ENCODE data around the gene ASCL3.
"Not testable (repeated sequence)": the region's sequence is repeated elsewhere in the genome, so short reads cannot be mapped to it uniquely, and the experiment has no call there.

ASCL3 gene

DNA sequence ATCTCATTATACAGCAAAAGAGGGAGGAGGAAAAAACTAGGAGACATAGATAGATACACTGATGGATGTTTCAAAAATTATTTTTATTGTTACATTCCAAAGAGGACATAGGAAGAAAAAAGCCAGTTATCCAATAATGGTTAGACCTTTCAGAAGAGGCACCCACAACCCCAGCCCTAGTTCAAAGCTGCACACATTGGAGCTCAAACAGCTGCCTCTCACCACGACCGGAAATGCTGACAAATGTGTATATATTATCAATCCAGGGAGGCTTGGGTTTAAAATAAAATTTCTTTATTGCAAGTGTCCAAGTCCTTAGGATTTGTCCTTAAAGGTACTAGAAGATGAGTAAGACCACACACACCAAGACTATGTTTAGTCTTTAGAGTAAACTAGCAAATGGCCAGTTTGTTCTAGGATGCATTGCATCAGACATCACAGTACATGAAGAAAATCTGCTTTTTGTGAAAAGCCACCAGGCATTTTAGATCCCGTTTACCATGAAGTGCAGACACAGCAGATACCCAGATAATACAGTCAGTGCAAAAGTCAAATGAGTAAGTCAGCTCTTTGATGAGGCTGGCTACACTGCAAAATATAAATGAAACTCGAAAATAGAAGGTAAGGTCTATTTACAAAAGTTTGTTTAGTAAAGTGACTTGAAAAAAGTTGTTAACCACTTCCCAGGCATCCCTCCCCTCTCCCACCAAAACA lies 4.6 kb upstream of the ASCL3 start:
- FAIRE-seq = no peak

DNA sequence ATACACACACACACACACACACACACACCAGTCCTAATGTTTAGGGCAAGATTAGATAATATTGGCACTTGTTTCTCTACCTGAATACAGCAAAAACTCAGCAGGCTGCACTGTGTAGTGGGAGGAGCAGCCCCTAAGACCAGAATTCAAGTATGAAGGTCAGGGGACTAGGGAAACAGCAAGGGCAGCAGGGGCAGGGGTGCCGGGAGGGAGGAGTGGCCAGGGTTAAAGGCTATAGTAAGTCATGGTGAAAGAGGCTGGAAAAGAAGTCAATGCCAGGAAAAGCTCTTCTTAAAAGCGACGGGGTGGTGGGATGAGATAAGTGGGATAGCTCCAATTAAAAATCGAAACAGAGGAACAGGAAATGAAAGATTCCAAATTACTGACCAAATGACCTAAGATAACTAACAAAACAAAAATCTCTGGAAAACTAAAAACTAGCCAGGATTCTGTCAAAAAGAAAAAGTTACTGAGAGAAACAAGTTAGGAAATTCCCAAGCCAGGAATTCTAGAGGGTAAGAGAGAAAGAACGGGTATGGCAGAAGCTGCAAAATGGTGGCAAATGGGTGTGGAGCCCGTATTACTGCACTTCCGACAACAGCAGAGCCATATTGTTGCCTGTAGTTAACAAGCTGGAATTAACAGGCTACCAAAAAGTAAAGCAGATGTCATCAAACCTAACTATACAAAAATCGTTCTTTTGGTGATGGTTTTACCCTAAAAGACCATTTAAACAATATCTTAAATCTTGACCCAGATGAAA lies 1.3 kb downstream of the ASCL3 start:
- FAIRE-seq = no peak

DNA sequence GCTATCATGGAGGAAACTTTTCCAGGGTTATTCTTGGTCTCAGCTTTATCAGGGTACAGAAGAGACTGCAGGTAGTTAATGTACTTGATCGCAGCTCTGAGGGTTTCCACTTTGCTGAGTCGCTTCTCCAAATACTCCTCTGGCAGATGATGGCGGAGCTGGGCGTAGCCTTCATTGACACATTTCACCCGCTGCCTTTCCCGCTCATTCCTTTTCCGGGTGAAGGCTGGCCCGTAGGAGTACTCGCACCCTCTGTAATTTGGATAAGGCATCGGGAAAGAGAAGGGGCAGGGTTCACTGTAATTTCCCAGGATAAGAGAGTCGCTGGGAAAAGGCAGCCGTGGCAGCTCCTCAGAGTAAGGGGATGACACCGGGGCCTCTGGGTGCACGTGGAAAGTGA lies 5.2 kb downstream of the ASCL3 start:
- FAIRE-seq = no peak

DNA sequence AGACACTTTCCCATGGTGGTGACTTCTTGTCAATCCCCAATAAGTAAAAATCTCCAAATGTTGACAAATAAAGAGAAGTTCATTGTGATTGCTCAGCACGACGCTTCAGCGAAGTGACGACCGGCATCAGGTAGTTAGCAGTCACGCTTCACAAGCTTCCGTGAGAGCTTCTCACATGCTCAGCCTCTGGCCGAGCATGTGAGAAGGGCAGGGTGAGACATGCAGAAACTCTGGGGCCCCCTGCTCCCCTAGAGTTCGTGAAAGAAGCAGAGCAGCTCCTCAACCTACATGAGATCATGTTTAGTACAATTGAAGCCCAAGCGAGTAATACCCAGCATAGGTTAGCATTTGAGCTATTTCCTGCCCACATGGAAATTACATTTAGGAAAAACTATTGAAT lies 5.7 kb downstream of the ASCL3 start:
- FAIRE-seq = no peak

DNA sequence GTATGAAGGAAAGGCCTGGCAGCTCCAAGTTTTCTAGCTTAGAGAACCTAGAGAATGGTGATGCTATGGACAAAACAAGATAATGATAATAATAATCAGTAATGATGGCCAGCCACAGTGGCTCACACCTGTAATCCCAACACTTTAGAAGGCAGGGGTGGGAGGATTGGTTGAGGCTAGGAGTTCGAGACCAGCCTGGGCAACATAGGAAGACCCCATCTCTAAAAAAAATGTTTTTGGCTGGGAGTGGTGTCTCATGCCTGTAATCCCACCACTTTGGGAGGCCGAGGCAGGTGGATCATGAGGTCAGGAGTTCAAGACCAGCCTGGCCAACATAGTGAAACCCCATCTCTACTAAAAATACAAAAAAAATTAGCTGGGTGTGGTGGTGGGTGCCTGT lies 7.0 kb downstream of the ASCL3 start:
- FAIRE-seq = not testable (repeated sequence)

DNA sequence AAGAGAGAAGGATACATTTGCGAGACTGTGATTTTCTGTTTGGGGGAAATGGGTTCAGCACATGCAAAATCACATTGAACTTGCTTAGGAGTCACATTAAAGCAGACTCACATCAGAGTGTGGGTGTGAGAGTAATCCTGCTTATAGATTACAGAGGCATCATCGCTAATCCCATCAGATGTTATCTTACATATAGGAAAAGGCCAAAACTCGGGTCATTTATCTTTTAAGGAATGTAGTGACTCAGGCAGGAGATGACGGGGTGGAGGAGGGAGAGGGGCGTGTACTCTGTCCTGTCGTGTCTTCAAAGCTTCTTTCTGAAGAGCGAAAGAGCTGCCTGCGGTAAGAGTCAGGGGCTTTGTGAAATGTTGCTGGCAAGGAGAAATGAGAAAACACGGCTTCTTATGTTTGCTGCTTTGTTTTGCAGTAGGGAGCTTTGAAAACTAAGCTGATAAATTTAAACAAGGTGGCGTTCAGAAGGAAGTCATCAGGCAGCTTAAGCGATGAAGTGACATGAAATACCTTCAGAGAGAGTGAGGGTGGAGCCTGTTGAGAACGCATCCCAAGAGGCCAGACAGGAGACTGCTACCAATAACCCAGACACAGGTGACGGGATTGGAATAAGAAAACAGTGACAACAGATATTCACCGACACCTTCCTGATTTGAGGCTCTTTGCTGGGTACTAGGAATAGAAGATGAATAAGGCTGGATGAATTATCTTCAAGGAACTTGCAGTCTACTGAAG lies 7.9 kb downstream of the ASCL3 start:
- no peak for FAIRE-seq

DNA sequence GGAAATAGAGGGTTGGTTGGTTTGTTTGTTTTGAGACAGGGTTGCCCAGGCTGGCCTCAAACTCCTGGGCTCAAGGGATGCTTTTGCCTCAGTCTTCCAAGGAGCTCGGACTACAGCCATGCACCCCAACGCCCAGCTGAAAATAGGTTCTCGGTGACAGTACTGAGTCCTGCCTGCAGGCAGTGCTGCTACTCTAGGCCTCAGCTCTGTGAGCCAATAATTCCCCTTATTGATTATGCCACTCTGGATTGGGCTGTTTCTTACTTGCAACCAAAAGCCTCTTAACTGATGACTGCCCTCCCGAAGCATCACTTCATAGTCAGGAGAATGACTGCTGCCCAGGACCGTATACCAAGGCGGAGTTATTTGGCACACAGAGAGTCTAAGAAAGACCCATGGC lies 8.9 kb downstream of the ASCL3 start:
- FAIRE-seq = no peak

DNA sequence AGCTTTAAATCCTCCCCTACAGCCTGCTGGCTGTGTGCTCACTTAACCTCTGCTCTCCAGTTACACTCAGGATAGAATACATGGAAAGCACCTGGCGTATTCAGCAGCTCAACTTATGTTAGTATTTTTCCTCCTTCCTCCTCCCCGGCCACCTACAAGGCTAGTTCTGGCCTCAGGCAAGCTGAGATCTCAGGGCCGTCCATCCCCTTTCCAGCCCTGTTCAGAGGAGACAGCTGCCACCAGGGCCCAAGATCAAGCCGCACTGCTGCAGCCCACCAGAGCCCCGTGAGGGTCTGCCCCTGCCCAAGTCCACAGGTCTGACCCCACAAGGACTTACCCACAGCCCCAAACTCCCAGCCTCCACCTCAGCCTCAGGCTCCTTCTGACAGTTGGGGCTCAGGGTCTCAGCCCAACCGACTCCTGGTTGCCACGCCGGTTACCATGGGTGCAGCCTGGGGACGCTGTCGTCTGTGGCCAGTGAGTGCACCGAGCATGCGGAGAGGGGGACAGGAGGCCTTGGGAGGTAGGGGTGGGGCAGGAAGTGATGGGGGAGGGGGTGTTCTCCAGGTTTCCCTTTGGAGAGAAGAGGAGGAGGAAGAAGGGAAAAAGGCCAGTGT lies 10.1 kb downstream of the ASCL3 start, which contains the start of gene C11orf16:
Gene C11orf16, minus strand, starts transcription at position 384 of the 617 bp plus-strand sequence. CDS start 639 bp downstream, outside the sequence.
- no peak for FAIRE-seq

DNA sequence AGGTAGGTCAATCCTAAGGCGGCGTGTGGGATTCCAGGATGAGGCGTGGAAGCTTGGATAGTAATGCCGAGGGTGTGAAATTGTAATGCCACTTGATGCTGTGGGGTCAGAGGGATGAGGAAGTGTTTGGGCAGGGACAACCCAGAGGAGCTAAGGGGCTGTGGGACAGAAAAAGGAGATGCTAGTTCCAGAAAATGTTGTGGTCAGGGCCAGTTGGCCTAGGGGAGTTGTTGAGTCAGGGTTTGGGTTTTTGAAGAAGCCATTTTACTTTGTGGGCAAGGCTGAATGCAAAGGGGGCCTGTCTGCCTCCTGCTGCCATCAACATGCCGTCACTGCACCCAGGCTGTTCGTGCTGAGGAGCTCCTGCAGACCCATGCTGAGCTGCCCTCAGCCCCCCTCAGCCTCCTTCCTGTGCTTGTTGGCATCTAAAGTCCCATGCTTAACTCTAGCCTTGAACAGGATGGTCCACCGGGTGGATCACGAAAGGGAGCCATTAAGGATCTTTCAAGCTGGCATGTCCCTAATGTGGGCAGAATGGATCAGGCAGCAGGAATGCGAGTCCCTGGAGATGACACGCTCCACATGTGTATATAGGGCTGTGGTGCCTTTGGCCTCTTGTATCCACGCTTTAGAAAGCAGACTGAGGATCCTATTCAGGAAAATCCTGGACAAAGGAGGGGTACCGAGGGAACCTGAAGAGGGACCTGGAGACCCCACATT lies 12.2 kb downstream of the ASCL3 start:
- no peak for FAIRE-seq

DNA sequence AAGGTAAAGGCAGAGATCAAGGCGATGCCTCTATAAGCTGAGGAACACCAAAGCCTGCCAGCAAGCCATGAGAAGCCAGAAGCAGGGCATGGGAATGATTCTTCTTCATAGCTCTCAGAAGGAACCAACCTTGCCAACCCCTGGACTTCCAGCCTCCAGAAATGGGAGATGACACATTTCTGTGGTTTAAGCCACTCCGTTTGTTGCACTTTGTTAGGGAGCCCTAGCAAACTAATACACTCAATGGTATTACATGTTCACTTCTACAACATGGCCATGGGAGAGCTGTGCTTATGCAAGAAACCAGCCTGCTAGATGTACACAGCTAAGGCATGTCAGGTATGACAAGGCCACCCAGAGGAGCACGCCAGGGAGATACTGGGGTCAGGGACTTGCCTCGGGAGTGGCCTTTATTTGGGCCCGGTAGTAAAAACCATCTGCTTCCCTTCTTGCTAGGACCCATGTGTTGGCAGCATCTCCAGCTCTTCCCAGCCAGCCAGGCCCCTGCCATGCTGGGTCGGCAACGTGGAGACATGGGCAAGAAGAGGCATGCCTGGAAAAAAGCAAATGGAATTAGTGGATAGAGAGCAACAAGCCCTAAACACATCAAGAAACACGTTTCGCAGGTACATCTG lies 13.7 kb downstream of the ASCL3 start:
- FAIRE-seq = no peak

DNA sequence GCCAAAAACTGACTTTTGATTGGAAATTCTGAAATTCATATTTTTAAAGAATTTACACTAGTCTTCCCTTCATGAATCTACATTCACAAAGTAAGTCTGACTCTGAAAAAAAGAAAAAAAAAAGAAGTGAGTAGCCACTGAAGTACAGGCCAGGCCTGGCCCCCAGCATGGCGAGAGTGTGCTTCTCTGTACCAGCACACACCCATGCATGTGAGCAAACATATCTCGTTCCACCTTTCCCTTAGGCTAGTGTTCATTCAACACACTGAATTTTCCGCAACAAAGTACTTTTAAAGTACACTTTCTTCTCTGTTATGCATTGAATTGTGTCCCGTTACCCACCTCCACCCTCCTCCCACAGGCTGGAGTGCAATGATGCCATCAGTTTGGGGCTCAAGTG lies 14.6 kb downstream of the ASCL3 start:
- no peak for FAIRE-seq

DNA sequence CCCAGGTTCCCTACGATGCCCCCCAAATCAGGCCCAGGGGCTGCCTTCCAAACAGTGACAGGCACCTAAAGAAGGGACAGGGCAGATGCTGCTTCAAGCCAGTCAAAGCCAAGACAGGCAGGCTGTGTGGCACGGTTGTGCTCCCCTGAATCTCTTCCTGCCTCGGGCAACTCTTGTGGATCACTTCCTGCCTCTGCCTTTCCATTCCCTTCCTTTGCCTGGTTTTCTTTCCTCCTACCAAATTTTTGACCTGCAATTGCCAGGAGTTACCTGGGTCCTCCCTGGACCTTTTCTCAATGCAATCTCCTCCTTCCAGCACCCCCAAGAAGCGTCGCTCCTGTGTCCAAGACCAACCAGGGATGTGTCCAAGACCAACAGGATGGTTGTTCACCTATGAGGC lies 15.6 kb downstream of the ASCL3 start:
- FAIRE-seq = no peak

DNA sequence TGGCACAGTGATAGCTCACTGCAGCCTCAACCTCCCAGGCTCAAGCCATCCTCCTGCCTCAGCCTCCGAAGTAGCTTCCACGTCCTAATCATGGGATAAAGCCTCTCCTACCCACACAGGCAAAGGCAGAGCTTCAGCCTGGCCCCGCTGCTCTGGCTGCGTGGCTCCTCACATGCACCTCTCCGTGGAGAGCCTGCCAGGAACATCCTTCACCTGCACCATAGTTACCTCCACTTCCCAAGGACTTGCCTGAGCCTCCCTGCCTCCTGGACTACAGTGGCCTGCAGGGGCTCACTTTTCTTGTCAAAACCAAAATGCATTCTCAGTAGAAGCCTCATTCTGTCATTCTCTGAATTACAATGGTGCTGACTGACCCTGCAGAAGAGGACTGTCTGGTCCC lies 16.6 kb downstream of the ASCL3 start:
- FAIRE-seq = no peak

DNA sequence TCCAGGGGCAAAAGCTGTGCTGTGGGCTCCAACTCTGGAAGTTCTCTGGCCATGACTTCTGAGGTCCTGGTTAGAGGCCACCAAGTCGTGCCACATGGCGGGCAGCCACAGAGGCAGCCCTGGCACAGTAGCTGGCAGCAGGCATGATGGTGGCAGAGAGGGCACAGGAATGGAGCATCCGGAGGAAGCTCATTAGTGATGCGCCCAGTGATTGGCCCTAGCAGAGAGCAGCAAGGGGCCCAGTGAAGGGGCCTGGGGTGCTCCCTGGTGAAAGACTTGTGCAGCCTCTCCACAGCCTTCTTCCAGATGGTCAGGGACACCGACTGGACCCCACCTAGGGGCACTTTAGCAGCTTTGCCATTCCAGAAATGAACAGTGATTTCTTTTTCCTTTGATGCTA lies 17.1 kb downstream of the ASCL3 start:
- no peak for FAIRE-seq

DNA sequence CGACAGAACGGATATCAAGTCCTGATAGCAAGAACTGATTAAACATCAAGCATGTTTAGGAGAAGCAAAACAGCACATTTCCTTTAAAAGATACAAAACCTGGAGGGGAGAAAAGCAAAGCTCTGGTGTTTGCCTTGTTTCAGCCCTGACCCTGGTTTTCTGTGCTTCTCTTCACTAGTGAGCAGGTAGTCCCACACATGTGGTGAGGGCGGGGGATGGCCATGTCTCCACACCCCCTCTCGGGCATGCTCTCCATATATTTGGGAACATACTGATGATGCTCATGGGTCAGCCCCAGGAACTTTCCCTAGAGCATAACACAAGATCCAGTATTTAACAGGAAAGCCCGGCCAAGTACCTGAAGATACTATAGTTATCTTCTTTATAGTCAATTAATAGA lies 20.1 kb downstream of the ASCL3 start:
- FAIRE-seq = no peak

DNA sequence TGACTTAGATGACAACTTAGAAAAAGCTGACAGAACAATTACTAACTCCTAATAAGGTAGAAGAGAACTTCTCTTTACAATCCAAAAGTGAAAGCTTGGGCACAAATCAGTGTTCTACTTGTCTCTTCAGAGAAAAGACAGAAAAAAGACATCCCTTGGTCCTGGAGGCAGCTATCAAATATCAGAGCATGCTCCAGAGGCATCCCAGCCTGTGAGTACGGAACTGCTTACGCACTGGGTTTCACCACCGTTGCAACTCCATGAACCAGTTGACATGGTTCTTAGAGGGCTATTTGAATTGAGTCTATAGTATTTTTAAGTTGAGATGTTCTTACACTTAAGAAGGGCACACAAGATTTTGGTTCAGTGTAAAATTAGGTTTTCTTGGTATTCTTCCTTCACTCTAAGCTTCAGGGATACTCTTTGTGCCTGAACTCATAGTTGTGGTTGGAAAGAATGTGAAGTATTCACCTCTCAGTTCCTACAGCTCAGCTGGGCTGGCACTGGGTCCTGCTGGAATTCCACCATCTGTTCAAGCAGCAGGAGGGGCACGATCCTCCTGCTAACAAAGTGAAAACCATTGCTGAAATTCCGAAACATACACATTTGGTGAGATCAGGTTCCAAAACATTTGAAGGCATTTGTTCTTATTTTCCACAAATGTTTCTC lies 25.5 kb downstream of the ASCL3 start:
- FAIRE-seq = no peak

DNA sequence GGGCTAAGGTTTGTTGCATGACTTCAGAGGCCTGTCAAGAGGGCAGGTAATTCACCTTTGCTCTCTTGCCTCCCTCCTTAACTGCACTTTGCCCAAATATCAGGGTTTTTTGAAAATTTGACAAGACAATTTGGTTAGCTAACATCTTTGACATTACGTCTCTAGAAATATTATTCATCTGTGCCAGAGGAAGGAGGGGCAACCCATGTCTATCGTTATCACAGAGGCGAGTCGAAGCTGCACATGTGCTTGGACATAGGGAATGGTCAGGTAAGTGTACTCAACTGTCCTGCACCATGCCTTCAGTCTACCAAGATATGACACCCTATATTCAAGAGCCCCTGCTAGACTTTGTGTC lies 28.2 kb downstream of the ASCL3 start:
- no peak for FAIRE-seq

DNA sequence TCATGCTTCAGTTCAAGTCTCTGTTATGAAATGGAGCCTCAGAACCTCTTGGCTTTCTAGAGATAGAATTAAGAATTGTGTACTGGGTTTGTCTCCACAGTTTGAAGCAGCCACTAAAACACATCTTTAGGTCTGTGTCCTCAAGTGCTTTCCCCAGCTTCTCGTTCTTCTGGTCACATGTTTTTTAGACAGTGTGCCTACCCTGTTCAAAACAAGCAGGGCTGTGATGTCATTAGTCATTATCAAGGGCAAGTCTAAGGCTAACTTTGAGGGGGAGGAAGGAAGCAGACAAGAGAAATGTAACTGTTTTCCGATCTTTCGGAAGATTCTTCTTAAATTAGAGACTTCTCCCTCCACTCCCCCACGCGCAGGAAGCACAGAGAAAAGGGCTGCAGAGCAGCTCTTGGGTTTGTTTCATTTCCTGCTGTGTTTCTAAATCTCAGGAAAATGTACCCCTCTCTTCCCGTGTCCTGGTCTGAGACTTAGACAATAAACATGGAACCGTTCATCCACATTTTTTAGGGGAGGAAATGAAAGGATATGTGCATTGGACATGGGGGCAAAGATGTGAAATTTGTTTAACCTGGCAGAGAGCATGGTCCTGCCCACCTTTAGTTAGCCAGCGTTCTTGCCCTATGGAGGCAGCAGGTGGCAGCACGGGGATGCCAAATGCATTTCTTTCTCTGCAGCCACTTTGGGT lies 28.7 kb downstream of the ASCL3 start:
- no peak for FAIRE-seq

DNA sequence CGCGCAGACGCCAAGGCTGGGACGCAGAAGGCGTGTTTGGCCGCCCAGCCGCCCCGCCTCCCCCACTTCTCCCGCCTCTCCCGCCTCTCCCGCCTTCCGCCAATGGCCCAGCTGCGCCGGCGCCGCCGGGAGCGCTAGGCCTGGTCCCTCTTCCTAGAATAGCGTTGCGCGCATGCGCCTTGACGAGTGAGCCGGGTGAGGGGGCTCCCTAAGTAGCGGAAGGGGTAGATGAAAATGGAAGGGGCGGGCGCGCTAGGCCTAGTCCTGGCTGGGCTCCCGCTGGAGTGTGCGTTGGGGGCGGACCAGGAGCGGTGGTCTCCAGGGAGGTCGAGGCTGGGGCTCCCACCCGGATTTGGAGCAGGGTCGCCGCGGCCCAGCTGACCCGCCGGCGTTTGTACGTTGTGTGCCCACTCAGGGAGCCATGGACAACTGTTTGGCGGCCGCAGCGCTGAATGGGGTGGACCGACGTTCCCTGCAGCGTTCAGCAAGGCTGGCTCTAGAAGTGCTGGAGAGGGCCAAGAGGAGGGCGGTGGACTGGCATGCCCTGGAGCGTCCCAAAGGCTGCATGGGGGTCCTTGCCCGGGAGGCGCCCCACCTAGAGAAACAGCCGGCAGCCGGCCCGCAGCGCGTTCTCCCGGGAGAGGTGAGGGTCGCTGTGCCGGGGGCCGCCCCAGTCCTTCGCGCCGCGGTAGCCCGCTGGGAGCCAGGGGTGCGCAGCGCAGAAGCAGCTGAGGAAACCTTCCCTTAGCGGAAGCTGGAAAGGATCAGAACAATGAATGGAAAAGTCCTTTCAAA lies 31.6 kb downstream of the ASCL3 start, which contains the start of gene AKIP1:
Gene AKIP1, plus strand, starts transcription at position 161 of the 795 bp plus-strand sequence. Its CDS starts 261 bp downstream, at position 422.
- FAIRE-seq = no peak

DNA sequence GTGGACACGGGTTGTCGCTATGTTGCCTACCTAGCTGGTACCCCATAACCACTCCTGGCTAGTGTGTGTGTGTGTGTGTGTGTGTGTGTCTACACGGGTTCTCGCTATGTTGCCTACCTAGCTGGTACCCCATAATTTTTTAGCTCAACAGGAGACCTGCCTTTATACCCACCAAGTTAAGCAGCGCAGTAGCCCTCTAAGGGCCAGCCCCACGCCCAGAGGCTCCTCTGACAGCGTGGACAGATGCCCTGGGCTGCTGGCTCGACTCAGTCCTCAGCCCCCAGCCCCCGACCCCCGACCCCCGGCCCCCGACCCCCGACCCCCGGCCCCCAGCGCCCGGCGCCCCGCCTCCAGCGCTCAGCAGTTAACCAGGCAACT lies 32.2 kb downstream of the ASCL3 start:
- no peak for FAIRE-seq

Measured in islet of Langerhans (tissue), 1 donor.